NCI-H460 (cell line): ENCODE measurements around the gene DGKI. TPM values are rescaled to one million over a fixed set of nuclear protein-coding genes. Genes with fewer than 3 reads are reported as not detected.
"Not testable (repeated sequence)": the region's sequence is repeated elsewhere in the genome, so short reads cannot be mapped to it uniquely, and the experiment has no call there.

Source experiments
- DNase-seq: peaks from one replicate; pipeline ENCODE4 v3.0.0-alpha.2; 2016; ENCODE audit warnings: low read depth; ENCODE audit errors: extremely low read depth
- total RNA-seq: library from RNA; depleted of rRNA; stranded (reverse); fragments of >200 nt; shearing (Covaris generic); gene quantifications from 2 replicates; pipeline ENCODE4 v1.2.3, GENCODE V29; 2014

DGKI gene
- total RNA-seq, 1 experiment from 2014 or later, result 0.40 TPM

GRCh38 chr7:137753948-137754851, 92.6 kb downstream of the DGKI start:
- DNase-seq, result no peak

GRCh38 chr7:137753575-137753947, 93.2 kb downstream of the DGKI start:
- no peak for DNase-seq

GRCh38 chr7:137753067-137753466, 93.7 kb downstream of the DGKI start:
- no peak for DNase-seq

GRCh38 chr7:137751361-137752009, 95.3 kb downstream of the DGKI start:
- DNase-seq, result no peak

GRCh38 chr7:137747359-137748031, 99.3 kb downstream of the DGKI start:
- DNase-seq, result no peak

- no peak for DNase-seq
Observed at GRCh38 chr7:137743021-137743420, 103.8 kb downstream of the DGKI start.

GRCh38 chr7:137742051-137742450, 104.7 kb downstream of the DGKI start:
- no peak for DNase-seq

GRCh38 chr7:137741443-137741842, 105.3 kb downstream of the DGKI start:
- no peak for DNase-seq

- no peak for DNase-seq
Observed at GRCh38 chr7:137734221-137734620, 112.6 kb downstream of the DGKI start.

GRCh38 chr7:137732168-137732567, 114.6 kb downstream of the DGKI start:
- no peak for DNase-seq

- no peak for DNase-seq
Observed at GRCh38 chr7:137731436-137731835, 115.3 kb downstream of the DGKI start.

GRCh38 chr7:137728426-137728825, 118.3 kb downstream of the DGKI start:
- no peak for DNase-seq

- DNase-seq, result no peak
Observed at GRCh38 chr7:137727413-137727812, 119.4 kb downstream of the DGKI start.

GRCh38 chr7:137718355-137718754, 128.4 kb downstream of the DGKI start:
- DNase-seq, result no peak

- no peak for DNase-seq
Observed at GRCh38 chr7:137717811-137718271, 128.9 kb downstream of the DGKI start.

- DNase-seq, result no peak
Observed at GRCh38 chr7:137717045-137717444, 129.7 kb downstream of the DGKI start.

- DNase-seq, result no peak
Observed at GRCh38 chr7:137716061-137716460, 130.7 kb downstream of the DGKI start.

- DNase-seq, result no peak
Observed at GRCh38 chr7:137715533-137715932, 131.2 kb downstream of the DGKI start.

- no peak for DNase-seq
Observed at GRCh38 chr7:137715121-137715520, 131.7 kb downstream of the DGKI start.

GRCh38 chr7:137706330-137706729, 140.4 kb downstream of the DGKI start:
- DNase-seq, result not testable (repeated sequence)

GRCh38 chr7:137704723-137705122, 142.1 kb downstream of the DGKI start:
- no peak for DNase-seq
